Measurements from ENCODE around the gene MVB12B. TPM values are rescaled to one million over a fixed set of nuclear protein-coding genes. Genes with fewer than 3 reads are reported as not detected.

The MVB12B gene
- total RNA-seq, 6 experiments from 2014 or later, result 7.2 to 16.2 (median 9.1) TPM

- intact Hi-C loops (cut with DNase I), result no loop called here
- TF ChIP-seq POLR2A (IDR thresholded peaks at IDR 0.05) (no peak), CTCF (IDR thresholded peaks at IDR 0.05) (no peak)
- no peak overlapping the region for H3K4me3 ChIP-seq
- DNase-seq (peak in 1 of 3 donors; percentile 39), ATAC-seq (no peak)
- H3K9me3 ChIP-seq, result no peaks in the 10 kb centered on the region
- WGBS (ENCODE audit: insufficient coverage, low coverage, low lambda C conversion rate, missing lambda C conversion rate), result 100% methylated on average over 6 of the region's 16 CpGs
- no peaks in the 10 kb centered on the region for H3K27me3 ChIP-seq
- H3K27ac ChIP-seq, result no peak overlapping the region
- no peaks in the 10 kb centered on the region for H3K4me1 ChIP-seq
- H3K36me3 ChIP-seq, result no peaks in the 10 kb centered on the region
Observed at GRCh38 chr9:126459546-126459945, 132.9 kb downstream of the MVB12B start.

GRCh38 chr9:126459965-126460843 is 133.6 kb downstream of the MVB12B start:
- DNase-seq (peak in 1 of 3 donors; percentile 40), ATAC-seq (no peak)
- Histone ChIP-seq H3K27me3 (no peaks in the 10 kb centered on the region), H3K9me3 (no peaks in the 10 kb centered on the region), H3K4me1 (no peaks in the 10 kb centered on the region), H3K4me3 (no peak overlapping the region), H3K36me3 (no peaks in the 10 kb centered on the region), H3K27ac (no peak overlapping the region)
- 72% methylated on average over 11 of the region's 14 CpGs for WGBS (ENCODE audit: insufficient coverage, low coverage, low lambda C conversion rate, missing lambda C conversion rate)
- no peak for TF ChIP-seq CTCF (IDR thresholded peaks at IDR 0.05)
- no peak for TF ChIP-seq POLR2A (IDR thresholded peaks at IDR 0.05)
- intact Hi-C loops (cut with DNase I), result no loop called here

- DNase-seq (peak in 1 of 3 donors; percentile 35), ATAC-seq (no peak)
- intact Hi-C loops (cut with DNase I), result no loop called here
- Histone ChIP-seq H3K27ac (no peak overlapping the region), H3K4me3 (no peak overlapping the region), H3K36me3 (no peaks in the 10 kb centered on the region), H3K9me3 (no peaks in the 10 kb centered on the region), H3K27me3 (no peaks in the 10 kb centered on the region), H3K4me1 (no peaks in the 10 kb centered on the region)
- no peak for TF ChIP-seq CTCF (IDR thresholded peaks at IDR 0.05)
- TF ChIP-seq POLR2A (IDR thresholded peaks at IDR 0.05), result no peak
- 91% methylated on average over 8 of the region's 8 CpGs for WGBS (ENCODE audit: insufficient coverage, low coverage, low lambda C conversion rate, missing lambda C conversion rate)
Observed at GRCh38 chr9:126461029-126461428, 134.4 kb downstream of the MVB12B start.

GRCh38 chr9:126461608-126462007 is 135.0 kb downstream of the MVB12B start:
- H3K9me3 ChIP-seq, result no peaks in the 10 kb centered on the region
- no peak for TF ChIP-seq POLR2A (IDR thresholded peaks at IDR 0.05)
- TF ChIP-seq CTCF (IDR thresholded peaks at IDR 0.05), result no peak
- DNase-seq, result peak in 1 of 3 donors; percentile 41
- no peak for ATAC-seq
- intact Hi-C loops (cut with DNase I), result no loop called here
- H3K27me3 ChIP-seq, result no peaks in the 10 kb centered on the region
- H3K4me3 ChIP-seq, result no peak overlapping the region
- H3K27ac ChIP-seq, result no peak overlapping the region
- 96% methylated on average over 9 of the region's 17 CpGs for WGBS (ENCODE audit: insufficient coverage, low coverage, low lambda C conversion rate, missing lambda C conversion rate)
- no peaks in the 10 kb centered on the region for H3K36me3 ChIP-seq
- no peaks in the 10 kb centered on the region for H3K4me1 ChIP-seq
